ENCODE measurements around the gene CDC25B. TPM values are rescaled to one million over a fixed set of nuclear protein-coding genes. Genes with fewer than 3 reads are reported as not detected.
"Not testable (repeated sequence)": the region's sequence is repeated elsewhere in the genome, so short reads cannot be mapped to it uniquely, and the experiment has no call there.

CDC25B gene
- total RNA-seq, 1 donor, result 8.3 TPM

DNA sequence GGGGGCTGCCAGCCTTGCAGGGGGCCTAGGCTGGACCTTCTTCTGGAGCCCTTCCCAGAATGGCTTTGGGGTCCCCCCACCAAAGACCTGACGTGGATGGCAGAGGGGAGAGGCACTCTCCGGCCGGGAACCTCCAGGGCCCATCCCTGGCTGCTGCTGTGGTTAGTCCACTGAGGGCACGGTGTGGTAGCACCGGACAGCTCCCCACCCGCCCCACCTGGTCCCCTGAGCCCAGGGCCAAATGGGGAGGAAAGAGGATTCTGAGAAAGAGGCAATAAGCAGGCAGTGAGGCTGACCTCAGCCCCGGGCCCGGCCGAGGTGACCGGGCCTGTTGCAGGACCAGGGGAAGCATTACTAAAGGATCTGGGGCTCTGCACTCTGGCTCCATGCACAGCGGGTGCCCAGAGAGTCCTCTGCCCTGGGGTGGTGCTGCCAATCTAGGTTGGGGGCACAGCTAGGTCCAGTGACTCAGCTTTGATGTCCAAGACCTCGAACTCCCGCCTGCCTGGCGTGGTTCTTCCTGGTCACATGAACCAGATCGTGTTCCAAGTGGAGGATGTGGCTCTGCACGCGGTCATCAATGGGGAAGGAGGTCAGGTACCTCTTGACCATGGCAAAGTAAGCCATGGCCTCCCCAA is 11.8 kb upstream of the CDC25B start:
- no peak for DNase-seq (ENCODE audit: low read depth in 2 of 3, low spot score in 2 of 3)

DNA sequence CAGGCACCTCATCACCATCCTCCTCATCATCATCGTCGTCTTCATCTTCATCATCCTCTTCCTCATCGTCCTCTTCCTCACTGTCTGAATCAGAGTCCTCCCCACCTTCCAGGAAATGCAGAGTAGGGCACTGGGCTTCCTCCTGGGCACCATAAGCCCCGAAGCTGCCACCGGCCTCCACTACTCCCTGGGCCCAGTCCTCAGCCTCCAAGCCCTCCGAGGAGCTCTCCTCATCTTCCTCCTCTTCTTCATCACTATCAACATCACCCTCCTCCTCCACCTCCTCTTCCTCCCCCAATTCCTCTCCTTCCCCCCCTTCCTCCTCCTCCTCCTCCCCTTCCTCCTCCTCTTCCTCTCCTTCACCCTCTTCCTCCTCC is 11.3 kb upstream of the CDC25B start:
- DNase-seq (ENCODE audit: low read depth in 2 of 3, low spot score in 2 of 3), result no peak

DNA sequence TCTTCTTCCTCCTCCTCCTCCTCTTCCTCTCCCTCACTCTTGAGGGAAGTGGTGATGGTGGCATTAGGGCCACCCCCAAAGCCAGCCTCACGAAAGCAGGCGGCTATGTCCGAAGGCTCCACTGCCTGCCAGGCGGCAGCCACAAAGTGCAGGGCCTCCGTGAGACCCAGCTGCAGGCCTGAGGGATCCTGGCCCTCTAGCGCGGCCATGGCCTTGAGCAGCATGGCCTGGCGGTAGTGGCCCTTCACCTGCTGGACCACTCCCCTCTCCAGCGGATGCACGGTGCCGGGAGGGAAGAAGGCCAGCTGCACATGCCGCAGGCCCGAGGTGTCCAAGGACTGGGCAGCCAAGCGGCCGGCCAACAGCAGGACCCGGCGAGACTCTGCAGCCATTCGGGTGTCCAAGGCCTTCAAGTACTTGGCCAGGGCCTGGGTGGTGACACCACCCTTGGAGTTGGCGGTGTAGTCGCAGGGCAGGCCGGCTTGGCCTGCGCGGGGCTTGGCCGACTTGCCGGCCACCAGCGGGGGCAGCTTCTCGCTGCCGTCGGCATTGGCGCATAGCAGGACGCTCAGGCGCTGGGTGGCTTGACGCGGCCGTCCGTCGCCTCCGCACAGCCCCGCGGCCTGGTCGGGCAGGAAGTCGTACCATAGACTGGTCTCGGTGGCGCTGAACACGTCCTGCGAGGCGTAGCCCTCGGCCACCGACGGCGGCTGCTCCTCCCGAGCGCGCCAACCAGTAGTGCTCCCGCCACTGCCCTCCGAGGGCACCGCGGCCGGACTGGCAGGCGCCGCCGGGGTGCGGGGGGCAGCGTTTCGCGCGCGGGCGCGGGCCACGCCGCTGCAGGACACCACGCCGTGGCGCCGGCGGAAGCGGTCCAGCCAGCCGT is 10.6 kb upstream of the CDC25B start:
- no peak for DNase-seq (ENCODE audit: low read depth in 2 of 3, low spot score in 2 of 3)

DNA sequence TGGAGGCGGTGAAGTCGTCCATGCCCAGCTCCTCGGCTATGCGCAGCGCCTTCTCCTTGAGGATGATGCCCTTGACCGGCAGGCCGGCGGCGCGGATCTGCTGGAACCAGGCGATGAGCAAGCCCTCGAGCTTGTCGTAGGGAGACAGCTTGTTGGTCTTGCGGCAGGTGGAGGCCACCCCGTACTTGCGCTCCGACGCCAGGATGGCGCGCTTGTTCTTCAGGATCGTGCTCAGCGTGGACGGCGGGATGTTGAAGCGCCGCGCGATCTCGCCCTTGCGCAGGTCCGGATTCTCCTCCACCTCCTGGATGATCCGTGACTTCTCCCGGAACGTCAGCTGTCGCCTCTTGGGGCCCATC is 10.0 kb upstream of the CDC25B start:
- DNase-seq (ENCODE audit: low read depth in 2 of 3, low spot score in 2 of 3), result peak in 1 of 3 donors; percentile 49

DNA sequence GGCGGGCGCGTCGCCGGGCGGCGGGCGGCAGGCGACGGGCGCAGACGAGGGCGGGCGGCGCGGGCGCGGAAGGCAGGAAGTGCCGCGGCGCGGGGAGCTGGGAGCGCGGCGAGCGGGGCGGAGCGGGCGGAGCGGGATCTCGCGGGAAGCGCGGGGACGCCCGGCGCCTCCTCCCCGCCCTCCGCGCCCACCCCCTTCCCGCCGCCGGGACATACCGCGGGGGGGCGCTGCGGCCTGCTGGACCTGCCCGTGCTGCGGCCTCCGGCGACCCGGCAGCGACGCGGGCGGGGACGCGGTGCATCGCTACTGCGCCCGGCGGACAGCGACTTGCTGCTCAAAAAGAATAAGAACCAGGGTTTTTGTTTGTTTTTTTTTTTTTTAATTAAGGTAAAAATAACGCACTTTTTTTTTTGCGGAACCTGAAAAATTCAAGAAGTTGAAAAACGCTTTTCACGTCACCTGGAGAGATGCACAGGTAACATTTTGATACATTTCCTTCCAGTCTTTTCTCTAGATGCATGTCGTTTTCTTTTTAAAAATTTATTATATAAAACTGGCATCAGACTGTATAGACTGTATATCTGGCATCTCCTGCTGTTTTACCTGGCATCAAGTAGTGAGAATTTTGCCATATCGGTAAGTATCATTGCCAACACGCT is 9.3 kb upstream of the CDC25B start, which contains the start of gene CENPB:
Gene CENPB, minus strand, starts transcription at position 76 of the 659 bp plus-strand sequence. CDS start 257 bp downstream, outside the sequence.
- peak; percentile 77 to 89 (median 87) for DNase-seq (ENCODE audit: low read depth in 2 of 3, low spot score in 2 of 3)

DNA sequence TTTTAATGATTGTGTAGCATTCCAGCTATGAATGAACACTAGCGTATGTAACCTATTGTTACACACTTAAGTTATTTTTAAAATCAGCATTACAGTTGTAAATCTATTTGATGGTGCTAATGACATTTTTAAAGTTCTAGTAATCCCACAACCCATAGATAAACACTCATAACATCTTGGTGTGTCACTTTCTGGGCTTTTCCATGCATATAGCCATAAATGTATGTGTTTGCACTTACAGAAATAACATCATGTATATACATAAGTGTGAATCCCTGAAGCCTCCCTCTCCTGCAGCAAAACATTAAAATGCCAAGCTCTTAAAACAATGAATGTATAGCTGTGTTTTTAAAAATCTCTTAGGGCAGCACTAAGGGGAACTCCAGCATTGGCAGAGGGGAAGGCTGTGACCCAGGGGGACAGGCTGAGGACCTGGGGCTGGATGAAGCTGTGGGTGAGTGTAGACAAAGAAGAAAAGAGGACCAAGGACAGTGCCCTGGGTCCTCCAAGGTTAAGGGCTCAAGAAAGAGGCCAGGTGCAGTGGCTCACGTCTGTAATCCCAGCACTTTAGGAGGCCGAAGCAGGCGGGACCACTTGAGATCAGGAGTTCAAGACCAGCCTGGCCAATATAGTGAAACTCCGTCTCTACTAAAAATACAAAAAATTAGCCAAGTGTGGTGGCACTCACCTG is 8.6 kb upstream of the CDC25B start:
- no peak for DNase-seq (ENCODE audit: low read depth in 2 of 3, low spot score in 2 of 3)

DNA sequence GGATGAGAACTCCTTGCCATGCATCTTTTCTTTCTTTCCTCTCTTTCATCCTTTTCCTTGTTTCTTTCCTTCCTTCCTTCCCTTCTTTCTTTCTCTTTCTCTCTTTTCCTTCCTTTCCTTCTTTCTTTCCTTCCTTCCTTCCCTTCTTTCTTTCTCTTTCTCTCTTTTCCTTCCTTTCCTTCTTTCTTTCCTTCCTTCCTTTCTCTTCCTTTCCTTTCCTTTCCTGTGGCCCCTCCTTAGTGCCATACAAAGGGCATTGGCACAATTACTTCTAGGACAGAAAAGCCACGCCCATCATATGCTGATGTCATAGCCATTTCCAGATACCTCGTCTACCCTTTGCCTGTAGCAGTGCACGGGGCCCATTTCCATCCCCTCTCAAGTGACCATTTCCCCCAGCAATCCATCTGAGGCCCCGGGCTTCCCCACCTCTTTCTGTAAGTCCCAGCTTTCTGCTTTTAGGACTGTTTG is 7.4 kb upstream of the CDC25B start:
- no peak for DNase-seq (ENCODE audit: low read depth in 2 of 3, low spot score in 2 of 3)

DNA sequence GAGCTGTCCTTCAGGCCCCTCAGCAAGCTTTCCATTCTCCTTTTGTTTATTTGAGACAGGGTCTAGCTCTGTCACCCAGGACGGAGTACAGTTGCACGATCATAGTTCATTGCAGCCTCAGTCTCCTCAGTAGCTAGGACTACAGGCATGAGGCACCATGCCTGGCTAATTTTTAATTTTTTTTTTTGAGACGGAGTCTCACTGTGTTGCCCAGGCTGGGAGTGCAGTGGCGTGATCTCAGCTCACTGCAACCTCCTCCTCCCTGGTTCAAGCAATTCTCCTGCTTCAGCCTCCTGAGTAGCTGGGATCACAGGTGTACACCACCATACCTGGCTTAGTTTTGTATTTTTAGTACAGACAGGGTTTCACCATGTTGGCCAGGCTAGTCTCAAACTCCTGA is 6.9 kb upstream of the CDC25B start:
- DNase-seq (ENCODE audit: low read depth in 2 of 3, low spot score in 2 of 3), result not testable (repeated sequence)

DNA sequence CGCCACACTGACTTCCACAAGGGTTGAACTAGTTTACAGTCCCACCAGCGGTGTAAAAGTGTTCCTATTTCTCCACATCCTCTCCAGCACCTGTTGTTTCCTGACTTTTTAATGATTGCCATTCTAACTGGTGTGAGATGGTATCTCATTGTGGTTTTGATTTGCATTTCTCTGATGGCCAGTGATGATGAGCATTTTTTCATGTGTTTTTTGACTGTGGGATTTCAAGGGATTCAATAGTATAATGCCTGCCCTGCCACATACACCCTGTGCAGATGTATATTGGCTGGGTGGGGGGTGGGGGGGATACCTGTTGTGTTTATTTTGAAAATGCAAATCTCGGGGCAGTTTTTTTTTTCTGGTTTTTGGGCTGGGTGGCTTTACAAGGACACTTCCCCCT is 1.9 kb upstream of the CDC25B start:
- not testable (repeated sequence) for DNase-seq (ENCODE audit: low read depth in 2 of 3, low spot score in 2 of 3)

DNA sequence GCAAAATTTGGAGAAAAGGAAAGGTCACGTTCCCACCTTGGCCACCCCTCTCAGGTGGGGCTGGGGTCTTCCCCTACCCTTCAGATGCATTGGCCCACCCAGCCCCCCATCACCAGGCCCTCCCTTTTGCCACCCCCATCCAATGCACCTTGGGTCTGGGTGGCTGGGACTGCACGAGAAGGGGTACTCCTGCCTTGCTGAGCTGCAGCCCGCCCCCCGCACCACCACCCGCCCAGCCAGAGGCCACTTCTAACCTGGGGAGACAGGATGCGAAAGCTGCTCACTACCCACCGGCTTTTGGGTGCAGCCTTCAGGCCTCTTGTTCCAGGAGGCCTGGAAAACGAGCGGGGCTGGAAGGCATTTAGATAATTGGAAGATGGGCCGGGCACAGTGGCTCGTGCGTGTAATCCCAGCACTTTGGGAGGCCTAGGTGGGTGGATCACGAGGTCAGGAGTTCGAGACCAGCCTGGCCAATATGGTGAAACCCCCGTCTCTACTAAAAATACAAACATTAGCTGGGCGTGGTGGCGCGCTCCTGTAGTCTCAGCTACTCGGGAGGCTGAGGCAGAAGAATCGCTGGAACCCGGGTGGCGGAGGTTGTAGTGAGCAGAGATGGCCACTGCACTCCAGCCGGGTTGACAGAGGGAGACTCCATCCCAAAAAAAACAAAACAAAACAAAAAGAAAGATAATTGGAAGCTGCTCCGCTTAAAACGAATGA is 1.2 kb upstream of the CDC25B start:
- DNase-seq (ENCODE audit: low read depth in 2 of 3, low spot score in 2 of 3), result no peak

DNA sequence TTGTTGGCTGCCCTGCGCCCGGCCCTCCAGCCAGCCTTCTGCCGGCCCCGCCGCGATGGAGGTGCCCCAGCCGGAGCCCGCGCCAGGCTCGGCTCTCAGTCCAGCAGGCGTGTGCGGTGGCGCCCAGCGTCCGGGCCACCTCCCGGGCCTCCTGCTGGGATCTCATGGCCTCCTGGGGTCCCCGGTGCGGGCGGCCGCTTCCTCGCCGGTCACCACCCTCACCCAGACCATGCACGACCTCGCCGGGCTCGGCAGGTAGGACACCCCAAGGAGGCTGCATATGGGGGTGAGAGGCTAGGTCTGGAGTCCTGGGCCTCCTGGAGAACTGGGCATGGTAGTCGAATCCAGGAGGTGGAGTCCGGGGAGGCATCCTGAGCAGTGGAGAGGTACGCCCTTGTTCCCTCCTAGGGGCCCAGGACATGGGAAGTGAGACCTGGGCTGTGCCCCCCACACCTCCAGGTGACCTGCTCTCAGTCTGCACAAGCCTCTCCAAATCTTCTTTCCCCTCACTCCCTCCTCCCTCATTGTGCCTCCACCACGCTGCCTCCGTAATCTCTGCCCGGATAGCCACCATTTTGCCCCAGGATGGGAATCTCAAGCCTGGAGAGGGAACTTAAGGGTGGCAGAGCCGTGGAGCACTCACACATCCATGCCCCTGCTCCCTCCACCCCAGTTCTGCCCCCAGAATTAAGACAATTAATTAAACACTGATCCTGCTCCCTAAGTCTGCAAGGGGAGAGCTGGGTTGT is 541 bp downstream of the CDC25B start:
- DNase-seq (ENCODE audit: low read depth in 2 of 3, low spot score in 2 of 3), result no peak

DNA sequence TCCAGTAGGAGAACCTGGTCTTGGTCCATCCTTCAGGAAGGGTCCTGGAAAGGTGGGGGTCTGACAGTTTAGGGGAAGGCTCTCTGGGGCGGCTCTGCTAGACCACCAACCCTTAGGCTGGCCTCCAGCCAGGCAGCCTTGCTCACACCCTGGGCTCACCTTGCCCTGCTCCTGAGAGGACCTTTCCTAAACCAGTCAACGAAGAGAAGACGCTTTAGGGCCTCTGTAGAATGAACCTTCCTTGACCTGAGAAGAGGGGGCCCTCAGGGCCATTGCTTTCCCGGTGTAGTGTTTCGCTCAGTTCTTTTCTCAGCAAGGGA is 1.1 kb downstream of the CDC25B start:
- no peak for DNase-seq (ENCODE audit: low read depth in 2 of 3, low spot score in 2 of 3)

DNA sequence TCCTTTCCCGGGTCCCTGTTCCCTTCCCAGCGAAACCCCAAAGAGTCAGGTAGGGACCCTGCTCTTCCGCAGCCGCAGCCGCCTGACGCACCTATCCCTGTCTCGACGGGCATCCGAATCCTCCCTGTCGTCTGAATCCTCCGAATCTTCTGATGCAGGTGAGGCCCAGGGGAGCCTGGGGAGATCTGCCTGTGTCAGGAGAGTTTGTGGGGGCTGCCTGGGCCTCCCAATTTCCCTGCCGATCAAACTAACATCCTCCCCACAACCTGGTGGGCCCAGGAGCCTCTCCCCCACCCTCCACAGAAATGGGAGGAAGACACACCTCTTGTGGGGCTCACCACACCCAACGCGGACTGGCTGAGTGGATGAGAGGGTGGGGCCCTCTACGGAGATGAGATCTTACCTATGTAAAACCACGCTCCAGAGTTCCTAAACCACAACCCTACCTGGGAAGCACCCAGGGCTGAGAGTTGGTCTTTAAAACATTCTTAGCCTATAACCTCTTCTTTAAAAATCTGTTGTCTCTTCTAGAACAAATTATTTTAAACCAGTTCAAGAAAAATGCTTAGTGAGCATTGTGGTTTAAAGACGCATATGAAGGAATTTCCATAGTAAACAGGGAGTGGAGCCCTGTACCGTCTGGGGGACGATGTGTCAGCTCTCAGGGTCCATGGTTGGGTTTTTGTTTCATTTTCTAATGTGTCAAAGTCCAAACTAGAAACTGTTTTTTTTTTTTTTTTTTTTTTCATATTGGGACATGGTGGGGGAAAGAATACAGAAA is 1.7 kb downstream of the CDC25B start:
- DNase-seq (ENCODE audit: low read depth in 2 of 3, low spot score in 2 of 3), result no peak

DNA sequence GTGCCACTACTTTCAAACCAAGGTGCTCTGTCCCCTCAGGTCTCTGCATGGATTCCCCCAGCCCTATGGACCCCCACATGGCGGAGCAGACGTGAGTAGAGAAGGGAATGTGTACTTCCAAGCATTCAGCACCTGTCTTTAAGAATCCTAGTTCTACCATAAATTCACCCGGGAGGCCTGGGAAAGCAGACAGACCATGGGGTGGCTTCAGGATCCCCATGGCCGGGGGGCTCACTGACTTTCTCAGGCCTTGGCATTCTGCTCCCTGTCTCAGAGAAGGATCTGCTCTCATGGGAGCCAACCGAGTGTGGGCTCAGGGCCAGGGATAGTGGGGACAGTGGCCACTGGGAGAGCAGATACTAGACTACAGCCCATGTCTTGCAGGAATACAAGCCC is 2.3 kb downstream of the CDC25B start:
- no peak for DNase-seq (ENCODE audit: low read depth in 2 of 3, low spot score in 2 of 3)

DNA sequence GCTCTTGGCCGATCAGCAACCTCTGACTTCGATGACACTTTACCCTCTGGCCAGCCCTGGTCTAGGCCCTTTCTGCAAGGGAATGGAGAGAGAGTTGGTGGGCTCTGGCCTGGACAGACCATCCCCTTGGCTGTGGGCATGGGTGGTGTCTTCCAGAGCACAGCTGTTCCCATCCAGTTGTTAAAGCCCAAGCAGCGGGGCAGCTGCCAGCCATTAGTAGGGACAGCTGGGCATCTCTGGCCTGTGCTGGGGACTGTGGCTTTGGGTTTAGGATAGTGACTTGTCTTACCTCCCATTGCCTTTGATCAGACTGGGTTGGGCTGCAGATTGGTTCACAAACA is 2.8 kb downstream of the CDC25B start:
- no peak for DNase-seq (ENCODE audit: low read depth in 2 of 3, low spot score in 2 of 3)

DNA sequence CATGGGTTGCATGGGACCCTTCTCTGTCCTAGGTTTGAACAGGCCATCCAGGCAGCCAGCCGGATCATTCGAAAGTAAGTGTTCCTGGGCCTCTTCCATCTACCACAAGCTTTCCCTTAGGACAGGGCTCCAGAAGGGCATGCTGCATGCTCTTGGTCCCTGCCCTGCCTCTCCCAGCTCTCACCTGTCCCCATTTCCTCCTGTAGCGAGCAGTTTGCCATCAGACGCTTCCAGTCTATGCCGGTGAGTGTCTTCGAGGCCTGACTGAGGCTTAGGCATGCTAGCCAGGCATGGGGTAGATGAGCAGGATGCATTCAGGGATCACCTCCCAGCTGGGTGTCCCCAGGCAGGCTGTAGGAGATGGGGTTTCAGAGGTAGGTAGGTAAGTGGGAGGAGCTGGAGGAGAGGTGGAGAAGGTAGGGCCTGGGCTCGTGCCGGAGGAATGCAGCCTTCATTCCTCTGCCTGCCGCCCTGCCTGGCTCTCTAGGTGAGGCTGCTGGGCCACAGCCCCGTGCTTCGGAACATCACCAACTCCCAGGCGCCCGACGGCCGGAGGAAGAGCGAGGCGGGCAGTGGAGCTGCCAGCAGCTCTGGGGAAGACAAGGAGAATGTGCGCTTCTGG is 4.3 kb downstream of the CDC25B start:
- no peak for DNase-seq (ENCODE audit: low read depth in 2 of 3, low spot score in 2 of 3)

DNA sequence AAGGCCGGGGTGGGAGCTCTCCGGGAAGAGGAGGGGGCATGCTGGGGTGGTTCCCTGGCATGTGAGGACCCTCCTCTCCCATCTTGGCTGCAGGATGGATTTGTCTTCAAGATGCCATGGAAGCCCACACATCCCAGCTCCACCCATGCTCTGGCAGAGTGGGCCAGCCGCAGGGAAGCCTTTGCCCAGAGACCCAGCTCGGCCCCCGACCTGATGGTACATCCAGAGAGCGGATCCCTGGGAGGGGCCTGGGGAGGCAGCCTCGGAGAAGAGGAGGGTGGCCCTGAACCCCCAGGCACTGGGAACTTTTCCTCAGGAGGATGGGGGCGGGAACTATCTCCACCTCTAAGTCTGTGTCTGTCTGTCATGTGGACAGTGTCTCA is 4.8 kb downstream of the CDC25B start:
- DNase-seq (ENCODE audit: low read depth in 2 of 3, low spot score in 2 of 3), result no peak

DNA sequence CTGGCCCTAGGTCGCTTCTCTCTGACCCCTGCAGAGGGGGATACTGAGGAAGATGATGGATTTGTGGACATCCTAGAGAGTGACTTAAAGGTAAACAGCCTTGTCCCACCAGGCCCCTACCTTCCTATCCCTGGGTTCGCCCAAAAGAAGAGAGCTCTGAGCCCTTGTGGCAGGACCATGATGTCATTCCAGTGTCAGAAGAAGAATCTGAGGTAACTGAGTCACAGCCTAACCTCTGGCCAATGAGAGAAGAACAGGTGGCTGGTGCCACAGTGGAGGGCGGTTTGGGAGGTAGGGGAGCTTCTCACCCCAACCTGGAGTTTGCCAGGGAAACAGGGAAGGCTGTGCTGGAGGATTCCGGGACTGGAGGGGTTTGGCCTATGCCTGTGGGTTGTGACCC is 5.2 kb downstream of the CDC25B start:
- DNase-seq (ENCODE audit: low read depth in 2 of 3, low spot score in 2 of 3), result no peak

DNA sequence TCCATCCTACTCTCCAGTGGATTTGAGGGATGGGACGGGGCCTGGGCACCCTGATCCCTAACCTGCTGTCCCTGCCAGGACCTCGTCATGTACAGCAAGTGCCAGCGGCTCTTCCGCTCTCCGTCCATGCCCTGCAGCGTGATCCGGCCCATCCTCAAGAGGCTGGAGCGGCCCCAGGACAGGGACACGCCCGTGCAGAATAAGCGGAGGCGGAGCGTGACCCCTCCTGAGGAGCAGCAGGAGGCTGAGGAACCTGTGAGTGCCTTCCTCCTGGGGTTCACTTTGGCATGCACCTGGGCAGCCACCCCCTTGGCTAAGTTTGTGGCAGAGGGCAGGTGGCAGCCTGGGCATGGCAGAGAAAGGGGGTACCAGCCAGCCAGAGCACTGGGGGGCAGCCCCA is 5.7 kb downstream of the CDC25B start:
- DNase-seq (ENCODE audit: low read depth in 2 of 3, low spot score in 2 of 3), result no peak
